Measurements from ENCODE around the gene IMMP2L.
A peak's percentile ranks its signal among the peaks of the same experiment; 100 is the strongest.
"Not testable (repeated sequence)": the region's sequence is repeated elsewhere in the genome, so short reads cannot be mapped to it uniquely, and the experiment has no call there.

The IMMP2L gene

DNA sequence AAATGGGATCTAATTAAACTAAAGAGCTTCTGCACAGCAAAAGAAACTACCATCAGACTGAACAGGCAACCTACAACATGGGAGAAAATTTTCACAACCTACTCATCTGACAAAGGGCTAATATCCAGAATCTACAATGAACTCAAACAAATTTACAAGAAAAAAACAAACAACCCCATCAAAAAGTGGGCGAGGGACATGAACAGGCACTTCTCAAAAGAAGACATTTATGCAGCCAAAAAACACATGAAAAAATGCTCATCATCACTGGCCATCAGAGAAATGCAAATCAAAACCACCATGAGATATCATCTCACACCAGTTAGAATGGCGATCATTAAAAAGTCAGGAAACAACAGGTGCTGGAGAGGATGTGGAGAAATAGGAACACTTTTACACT lies 111.6 kb downstream of the IMMP2L start:
- DNase-seq = not testable (repeated sequence)

DNA sequence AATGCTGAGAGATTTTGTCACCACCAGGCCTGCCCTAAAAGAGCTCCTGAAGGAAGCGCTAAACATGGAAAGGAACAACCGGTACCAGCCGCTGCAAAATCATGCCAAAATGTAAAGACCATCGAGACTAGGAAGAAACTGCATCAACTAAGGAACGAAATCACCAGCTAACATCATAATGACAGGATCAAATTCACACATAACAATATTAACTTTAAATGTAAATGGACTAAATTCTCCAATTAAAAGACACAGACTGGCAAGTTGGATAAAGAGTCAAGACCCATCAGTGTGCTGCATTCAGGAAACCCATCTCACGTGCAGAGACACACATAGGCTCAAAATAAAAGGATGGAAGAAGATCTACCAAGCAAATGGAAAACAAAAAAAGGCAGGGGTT lies 114.8 kb downstream of the IMMP2L start:
- not testable (repeated sequence) for DNase-seq

DNA sequence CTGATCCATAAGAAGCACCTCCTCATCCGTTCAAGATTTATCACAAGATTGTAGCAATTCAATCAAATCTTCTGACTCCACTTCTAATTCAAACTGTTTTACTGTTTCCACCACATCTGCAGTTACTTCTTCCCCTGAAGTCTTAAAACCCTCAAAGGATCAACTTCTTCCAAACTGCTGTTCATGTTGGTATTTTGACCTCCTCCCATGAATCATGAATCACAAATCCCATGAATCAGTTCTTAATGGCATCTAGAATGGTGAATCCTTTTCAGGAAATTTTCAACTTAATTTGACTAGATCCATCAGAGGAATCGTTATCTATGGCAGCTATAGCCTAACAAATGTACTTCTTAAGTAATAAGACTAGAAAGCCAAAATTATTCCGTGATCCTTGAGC lies 122.3 kb downstream of the IMMP2L start:
- no peak for DNase-seq

DNA sequence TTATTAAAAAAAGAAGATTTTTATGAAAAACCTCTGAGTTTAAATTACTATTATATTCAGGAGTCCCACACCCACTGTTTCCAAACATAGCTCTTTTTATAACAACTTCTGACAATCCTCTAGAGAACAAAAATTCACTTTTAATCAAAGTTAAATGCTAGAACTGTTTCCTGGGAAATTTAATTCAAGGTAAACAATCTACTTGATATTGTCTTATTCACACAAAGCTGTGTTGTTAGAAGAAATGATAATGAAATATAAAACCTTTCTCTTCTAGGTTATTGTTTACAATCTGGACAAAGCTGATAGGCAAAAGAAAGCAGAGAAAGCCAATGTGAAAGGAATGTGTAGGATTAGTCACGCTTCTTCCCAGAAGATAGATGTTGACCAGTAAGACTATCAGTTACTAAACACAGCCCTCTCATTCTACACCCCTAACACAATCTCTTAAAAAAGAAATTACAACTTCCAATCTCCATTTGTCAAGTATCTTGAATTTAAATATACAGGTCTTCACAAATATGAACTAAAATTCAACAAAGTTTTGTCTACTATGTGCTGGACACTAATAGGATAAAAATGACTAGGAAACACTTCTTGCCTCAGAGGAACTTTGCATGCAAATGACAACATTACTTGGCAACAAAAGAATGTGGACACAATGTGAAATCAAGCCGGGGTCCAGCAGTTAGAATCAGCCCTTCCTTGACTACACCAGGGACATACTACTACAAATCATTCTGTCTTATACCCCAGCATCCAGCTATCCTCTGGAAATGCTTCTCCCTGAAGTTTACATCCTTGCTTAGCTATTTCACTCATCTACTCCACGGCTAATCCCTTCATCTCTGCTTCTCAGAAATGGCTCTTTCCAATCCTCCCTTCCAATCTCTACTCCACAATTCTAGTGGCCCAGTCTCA lies 123.7 kb downstream of the IMMP2L start:
- no peak for DNase-seq

DNA sequence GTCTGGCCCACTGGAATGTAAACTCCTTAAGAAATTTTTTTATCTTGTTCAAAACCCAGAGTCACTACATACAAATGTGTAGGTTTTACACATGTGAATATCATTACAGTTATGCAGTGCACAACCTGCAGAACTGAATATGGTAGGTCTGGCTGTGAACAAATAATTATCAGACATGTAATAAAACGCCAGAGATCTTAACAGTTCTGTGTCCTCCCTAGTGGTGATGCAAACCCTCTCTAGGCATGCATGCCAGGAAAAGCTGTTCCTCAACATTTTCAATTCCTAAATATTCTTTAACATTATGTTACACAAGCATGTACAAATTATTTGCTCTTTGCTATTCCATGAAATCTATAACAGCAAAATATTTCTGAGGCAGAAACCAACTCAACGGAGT lies 124.6 kb downstream of the IMMP2L start:
- DNase-seq = no peak

DNA sequence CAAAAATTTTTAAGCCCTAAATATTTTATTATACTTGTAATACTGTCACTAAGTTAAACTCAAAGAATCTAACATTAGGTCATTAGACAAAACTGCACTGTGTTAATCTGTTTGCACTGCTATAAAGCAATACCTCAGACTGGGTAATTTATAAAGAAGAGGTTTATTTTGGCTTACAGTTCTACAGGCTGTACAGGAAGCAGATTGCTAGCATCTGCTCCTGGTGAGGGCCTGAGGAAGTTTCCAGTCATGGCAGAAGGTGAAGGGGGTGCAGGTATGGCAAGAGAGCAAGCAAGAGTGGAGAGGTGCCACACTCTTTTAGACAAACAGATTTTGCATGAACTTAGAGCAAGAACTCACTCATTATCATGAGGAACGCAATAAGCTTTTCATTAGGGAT lies 125.7 kb downstream of the IMMP2L start:
- no peak for DNase-seq

DNA sequence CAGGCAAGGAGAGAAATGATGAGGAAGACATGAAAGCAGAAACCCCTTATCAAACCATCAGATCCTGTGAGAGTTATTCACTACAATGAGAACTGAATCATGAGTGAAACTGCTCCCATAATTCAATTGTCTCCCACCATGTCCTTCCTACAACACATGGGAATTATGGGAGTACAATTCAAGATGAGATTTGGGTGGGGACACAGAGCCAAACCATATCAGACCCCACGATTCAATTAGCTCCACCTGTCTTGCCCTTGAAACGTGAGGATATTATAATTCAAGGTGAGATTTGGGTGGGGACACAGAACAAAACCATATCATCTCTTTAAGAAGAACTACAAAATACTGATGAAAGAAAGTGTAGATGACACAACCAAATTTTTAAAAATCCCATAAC lies 128.9 kb downstream of the IMMP2L start:
- no peak for DNase-seq

DNA sequence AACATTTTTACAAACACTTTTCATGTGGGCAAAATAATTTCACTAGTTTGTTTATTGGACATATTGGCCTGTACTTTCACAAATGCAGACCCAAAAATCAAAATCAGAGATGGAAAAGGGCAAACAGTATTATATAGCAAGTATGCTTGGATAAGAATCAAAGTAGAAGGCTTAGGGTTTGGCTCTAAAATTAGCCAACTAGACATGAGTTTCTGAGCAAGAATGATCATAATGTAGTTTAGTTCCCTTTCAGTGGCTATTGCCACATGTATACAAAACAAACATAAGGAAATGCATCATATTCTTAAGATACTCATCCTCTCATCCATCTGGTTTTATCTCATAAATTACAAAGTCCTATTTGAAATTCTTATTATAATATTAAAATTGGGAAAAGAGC lies 132.5 kb downstream of the IMMP2L start:
- no peak for DNase-seq

DNA sequence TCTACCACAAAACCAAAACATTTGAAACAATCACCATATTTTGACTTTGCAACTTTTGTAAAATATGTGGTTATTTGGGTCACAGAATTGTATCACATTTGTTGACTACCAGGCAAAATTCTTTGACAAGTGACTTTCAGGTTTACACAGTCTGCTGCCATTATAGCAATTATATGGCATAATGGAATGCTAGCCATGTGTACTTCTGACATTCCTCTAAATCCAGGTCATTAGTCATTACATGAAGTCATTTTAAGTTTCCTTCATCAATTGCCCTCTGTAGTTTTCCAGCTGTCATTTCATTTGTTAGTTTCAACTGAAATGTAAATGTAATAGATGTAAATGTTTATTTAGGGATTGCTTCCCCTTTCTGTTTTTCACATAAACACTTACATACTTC lies 137.5 kb downstream of the IMMP2L start:
- no peak for DNase-seq

DNA sequence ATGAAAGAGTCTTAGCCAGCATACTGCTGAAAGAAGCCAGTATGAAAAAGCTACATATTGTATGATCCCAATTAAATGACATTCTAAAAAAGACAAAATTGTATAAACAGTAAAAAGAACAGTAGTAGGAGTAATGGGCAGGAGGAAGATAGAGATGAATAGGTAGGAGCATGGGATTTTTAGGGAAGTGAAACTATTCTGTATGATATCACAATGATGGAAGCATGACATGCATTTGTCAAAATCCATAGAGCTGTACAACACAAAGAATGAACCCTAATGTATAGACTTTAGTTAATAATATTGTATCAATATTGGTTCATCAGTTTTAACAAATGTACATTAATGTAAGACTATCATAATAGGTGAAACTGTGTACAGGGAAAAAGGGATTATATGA lies 147.9 kb downstream of the IMMP2L start:
- no peak for DNase-seq

DNA sequence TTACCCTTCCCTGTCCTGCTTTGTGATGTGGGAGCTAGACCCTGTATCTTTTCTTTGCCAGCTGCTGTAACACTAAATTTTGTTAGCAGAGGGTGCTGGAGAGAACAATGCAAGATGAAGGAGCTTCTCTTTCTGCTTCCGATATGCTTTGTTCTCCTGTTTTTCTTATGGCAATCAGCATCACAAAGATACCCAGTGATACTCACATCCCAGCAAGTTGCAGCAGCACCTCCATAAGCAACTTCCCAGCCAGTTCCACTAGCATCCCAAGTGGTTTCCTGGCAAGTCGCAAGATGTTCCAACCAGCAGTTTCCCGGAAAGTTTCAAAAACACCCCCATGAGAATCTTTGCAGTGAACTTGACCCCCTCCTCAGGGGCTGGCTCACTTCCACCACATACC lies 148.6 kb downstream of the IMMP2L start:
- DNase-seq = peak; percentile 49

DNA sequence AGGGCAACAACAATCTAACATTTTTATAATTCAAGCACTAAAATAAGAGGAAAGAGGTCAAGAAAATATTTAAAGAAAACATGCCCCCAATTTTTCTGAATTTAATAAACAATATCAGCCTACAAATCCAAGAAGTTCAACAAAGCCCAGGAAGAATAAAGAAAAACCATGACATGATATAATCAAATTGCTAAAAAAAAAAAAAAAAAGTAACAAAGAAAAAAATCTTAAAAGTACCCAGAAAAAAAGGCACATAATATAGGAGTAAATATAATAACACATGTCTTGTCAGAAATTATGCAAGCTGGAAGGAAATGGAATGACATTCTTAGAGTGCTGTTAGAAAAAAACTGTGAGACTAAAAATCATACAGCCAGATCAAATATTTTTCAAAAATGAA lies 151.4 kb downstream of the IMMP2L start:
- DNase-seq = no peak

DNA sequence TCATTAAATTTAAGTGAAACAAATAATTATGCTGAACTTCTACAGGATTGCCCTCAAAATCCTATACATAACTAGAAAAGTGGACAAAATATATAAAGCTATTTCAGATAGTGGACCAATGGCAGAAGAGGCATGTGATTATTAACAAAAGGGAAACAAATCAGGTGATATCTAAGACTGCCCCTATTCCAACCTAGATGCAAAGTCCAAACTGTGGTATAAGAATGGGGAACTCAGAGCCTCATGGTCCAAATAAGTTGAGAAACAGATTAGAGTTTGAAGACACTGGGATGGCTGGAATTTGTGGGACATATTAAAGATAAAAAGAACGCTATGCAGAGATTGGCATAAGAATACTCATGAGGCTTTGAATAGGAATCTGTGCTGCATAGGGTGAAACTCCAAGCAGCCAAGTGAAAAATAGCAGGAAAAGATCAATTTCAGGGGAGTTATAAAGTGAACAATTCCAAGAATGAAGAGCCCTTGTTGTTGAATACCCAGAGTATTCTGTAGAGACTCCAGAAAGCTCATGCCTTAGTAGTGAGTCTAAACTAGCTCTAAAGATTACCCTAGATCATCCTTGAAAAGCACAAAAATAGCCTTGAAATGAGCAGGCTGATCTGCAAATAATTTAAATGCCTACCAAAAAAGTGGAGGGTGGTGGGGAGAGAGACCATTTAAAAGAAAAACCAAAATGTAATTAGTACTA lies 152.4 kb downstream of the IMMP2L start:
- DNase-seq = no peak

DNA sequence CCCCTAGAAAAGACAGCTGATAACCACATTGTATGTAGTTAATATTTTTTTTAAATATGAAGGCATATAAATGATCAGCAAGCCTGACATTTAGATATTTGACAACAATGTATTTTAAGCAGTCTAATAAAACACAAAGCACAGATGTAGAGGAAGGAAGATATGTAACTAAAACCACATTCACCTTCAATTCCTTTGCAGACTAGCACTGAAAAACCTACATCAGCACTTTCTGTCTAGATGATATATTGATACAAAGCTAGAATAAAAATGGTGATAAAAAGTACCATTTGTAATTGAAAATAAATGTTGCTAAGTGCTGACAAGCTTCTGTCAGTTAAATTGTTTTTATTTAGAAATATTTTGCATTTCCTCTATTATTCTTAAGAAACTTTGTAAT lies 153.6 kb downstream of the IMMP2L start:
- DNase-seq = no peak

DNA sequence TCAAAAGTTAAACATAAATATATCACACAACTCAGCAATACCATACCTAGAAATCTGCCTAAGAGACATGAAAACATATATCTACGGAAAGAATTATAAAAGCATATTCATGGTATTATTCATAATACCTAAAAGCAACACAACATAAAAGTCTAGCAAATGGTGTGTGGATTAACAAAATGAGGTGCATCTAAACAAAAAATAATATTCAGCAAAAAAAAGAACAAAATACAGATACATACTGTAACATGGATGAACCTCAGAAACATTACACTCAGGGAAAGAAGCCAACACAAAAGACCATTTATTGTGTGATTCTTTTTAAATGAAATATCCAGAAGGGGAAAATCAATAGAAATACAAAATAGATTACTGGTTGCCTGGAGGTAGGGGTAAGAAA lies 155.0 kb downstream of the IMMP2L start:
- DNase-seq = no peak

DNA sequence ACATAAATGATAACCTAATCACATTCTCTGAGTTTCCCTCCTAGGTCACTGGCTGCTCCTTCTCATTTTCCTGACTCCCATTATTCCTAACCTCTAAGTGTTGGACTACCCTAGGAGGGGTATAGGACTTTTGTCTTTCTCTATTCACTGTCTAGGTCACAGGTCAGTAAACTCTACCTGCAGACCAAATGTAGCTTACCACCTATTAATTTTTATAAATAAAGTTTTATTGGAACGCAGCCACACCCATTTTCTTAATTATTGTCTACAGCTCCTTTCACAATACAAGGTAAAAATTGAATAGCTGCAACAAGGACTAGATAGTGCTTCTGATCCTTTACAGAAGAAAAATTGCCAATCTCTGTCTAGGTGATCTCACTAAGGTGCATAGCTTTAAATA lies 156.7 kb downstream of the IMMP2L start:
- DNase-seq = no peak

DNA sequence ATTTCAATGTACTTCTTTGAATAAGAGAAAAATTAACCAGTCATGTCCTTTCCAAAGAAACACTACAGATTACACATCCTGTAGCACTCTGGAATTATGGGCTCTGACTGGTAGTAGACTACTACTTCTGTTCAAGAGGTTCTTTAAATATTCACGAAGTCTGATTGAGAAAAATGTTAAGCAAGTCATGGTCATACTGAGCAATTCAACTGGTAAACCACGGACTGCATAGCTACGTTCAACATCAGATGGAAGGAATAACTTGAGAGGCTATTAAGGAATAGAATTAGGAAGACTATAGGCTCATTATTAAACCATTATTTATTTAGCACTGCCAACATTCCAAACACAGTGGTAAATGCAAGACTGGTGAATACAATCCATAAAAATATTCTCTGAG lies 160.8 kb downstream of the IMMP2L start:
- DNase-seq = no peak

DNA sequence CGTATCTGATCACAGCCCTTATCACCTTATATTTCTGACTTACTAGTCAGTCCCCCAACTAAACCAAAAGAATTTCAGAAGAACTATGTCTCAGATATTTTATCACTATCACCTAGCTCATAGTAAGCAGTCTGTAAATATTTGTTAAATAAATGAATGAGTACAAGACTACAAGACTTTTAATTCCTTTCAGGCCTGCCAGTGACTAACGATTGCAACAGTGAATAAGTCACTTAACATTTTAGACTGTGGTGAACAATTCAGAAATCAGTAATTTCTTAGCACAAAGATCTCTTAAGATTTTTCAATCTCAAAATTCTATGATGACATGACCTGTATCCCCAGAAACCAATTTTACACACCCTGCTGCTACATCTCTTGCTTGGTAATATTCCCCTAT lies 162.2 kb downstream of the IMMP2L start:
- no peak for DNase-seq

DNA sequence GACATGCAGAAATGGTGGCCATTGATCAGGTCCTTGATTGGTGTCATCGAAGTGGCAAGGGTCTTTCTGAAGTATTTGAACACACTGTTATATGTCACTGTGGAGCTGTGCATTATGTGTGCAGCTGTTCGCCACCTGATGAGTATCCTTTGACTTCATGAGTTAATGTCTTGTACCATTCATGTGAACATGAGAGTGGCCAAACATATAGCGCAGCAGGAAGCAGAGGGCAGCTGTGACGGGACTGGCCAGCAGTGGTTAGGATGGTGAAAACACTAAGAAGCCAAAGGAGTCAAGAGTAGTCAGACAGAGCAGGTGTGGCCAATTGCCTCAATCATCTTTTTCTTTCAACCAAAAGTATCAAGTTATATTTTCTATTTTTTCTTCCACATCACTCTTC lies 167.4 kb downstream of the IMMP2L start:
- no peak for DNase-seq

DNA sequence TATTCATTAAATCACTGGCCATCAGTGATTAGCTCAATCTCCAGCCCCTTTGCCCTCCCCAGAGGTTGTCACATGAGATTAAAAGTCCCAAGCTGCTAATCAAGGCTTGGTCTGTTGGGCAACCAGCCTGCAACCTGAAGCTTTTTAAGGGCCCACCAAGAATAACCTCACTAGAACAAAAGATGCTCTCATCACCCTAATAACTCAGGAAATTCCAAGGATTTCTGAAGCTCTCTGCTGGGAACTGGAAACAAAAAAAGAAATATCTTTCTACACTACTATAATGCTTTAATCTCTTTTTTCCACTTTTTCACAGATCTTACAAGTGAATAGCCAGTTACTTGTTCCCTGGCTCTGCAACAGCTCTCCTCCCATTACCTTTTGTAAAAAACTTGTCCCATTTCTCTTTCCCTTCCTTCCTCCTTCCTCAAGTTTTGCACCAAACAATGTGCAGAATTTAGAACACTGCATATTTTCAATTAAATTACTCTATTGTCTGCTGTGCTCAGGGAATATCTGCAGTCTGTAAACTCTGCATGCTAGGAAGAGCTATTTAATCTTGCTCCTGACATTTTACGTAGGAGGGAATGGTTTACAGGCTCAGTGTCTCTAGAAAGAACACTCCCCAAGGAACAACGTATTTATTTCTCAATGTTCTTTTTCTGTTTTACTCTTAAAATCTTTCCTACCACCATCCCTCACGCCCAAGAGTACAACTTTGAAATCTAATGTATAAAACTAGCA lies 169.1 kb downstream of the IMMP2L start:
- no peak for DNase-seq

DNA sequence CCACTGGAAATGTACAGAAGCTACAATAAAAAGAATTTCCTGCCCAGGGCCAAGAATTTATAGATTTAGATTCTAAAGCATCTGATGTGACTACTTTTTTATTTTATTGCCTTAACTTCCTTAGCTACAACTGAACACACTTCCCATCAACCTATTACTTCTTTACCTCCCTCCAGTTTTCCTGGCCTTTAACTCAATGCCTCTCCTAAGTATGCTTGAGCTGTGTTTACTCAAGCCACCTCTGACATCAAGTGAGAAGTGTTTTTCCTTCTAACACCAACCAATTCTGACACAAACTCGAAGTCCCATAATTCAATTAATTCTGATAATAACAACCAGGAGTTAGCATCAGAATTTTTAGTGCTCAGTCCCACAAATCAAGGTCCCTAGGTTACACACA lies 170.0 kb downstream of the IMMP2L start:
- DNase-seq = no peak

DNA sequence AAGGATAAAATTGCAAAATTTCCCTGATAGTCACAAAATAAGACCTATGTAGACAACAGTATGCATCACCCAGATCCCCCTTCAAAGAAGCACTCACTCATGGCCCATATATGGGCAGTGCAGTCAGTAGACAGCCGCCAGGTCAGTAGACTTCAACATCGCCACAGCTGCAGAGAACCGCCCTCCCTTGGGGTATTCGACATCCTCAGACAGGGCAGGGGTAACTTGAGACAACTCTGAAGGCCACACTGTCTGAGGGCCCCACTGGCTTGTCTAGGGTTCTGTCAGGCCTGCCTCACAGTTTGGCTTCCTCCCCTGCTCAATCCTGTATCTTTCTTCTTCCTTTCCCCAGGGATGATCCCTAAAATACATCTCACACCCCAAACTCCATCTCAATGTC lies 172.3 kb downstream of the IMMP2L start:
- DNase-seq = no peak

DNA sequence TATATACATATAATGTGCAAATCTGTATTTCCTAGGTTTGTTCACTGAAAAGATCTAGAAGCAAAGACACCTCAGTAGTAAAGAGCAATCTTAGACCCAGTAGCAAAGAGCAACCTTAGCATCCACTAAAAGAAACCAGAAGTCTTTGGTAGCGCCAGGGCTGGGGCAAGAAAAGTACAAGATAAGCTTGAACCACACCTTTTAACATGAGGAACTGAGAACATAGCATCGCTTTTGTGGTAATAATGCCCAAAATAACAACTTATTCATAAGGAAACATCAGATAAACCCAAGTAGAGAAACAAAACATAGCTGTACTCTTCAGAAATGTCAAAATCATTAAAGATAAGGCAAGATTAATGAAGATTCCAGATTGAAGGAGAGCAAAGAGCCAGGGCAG lies 173.4 kb downstream of the IMMP2L start:
- no peak for DNase-seq

DNA sequence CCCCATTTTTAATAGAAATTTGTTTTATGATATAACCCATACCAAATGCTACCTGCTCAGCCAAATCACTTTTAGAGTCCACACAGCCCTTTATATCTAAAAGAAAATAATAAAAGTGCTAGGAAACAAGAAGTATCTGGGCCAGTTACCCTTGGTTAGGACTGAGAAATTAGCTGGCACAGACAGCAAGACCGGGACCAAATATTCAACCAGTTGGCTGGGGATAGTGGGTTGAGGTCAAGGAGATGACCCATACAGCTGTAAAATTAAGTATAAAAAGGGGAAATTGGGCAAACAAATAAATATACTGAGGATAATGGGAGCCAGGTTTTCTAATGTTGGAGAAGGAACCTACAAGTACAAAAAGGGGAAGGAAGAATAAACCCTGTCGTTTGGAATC lies 174.3 kb downstream of the IMMP2L start:
- DNase-seq = no peak
